ENCODE results near the gene FMN2.

DNA sequence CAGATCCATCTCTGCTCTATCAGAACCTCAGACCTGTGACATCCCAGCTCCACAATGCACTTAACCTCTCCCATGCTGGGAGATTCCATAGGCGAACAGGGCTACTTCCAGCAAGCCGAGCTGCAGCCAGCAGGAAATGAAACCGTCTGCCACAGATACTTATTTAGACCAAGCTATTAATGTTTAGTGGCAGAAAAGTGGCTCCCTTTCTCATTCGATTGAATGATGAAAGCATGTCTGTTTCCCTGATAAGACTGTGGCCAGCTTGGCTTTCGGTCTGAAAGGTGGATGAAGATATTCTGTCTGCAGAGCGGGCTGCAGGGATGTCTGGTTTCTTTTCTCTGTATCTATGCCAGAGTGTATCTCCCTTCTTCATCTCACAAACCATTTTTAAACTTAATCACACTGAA is 373.9 kb downstream of the FMN2 start:
- TF ChIP-seq CTCF (conservative IDR thresholded peaks at IDR 0.05) (no peak), ZFX (IDR thresholded peaks at IDR 0.05) (no peak)
